Measurements from ENCODE around the gene CD209.

CD209 gene

DNA sequence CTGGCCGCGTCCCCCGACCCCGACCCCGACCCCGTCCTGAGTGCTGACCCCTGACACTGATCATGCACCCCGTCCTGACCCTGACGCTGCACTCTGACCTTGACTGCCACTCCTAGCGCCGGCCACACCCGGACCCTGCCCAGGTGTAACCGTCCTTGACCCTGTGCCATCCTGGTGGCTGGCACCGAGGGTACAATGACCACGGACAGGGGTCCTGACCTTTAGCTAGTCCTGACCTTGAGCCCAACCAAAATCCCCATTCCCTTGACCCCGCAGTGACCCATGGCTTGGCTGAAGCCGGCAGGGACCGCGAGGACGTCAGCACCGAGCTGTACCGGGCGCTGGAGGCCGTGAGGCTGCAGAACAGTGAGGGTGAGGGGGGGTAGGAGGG is 41.6 kb upstream of the CD209 start:
- in situ Hi-C loops (cut with HindIII; ENCODE audit: low sequenced_read_pairs), result no loop called here
- TF ChIP-seq, protein P1, sequence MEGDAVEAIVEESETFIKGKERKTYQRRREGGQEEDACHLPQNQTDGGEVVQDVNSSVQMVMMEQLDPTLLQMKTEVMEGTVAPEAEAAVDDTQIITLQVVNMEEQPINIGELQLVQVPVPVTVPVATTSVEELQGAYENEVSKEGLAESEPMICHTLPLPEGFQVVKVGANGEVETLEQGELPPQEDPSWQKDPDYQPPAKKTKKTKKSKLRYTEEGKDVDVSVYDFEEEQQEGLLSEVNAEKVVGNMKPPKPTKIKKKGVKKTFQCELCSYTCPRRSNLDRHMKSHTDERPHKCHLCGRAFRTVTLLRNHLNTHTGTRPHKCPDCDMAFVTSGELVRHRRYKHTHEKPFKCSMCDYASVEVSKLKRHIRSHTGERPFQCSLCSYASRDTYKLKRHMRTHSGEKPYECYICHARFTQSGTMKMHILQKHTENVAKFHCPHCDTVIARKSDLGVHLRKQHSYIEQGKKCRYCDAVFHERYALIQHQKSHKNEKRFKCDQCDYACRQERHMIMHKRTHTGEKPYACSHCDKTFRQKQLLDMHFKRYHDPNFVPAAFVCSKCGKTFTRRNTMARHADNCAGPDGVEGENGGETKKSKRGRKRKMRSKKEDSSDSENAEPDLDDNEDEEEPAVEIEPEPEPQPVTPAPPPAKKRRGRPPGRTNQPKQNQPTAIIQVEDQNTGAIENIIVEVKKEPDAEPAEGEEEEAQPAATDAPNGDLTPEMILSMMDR (IDR thresholded peaks at IDR 0.05; ENCODE audit: low read depth, low read length), result no peak
- DNase-seq (ENCODE audit: low read depth, low spot score), result no peak
- no peak overlapping the region for H3K4me3 ChIP-seq (ENCODE audit: low read depth, low read length)

DNA sequence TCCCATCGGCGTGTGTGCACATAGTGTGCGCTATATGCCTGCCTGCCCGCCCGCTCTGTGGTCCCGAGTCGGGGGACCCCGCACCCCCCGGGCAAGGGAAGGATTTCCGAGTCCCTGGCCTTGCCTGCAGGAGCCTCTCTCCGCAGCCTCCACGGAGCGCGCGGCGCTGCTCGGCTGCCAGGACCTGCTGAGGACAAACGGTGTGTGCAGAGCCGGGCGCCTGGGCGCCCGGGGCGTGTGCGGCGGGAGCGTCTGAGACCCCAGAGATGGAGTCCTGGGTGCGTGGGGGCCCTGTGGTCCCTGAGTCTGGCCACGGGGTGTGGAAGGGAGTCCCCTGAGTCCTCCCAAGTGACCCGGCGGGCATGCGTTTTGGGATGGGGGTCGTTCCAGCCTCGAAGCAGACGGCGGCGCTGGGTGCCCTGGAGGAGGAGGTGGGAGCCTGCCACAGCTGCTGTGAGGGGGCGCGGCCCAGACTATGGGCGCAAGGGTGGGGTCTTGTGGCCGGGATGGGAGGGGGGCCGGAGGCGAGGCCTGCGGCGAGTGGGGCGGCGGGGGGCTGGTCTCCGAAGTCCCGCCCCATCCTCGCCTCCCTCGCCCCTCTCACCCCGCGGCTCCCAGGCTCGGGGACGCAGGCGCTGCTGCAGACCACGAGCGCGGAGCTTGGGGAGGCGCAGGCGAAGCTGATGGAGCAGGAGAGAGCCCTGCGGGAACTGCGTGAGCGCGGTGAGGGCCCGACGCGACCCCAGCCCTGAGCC is 41.0 kb upstream of the CD209 start:
- in situ Hi-C loops (cut with HindIII; ENCODE audit: low sequenced_read_pairs), result no loop called here
- no peak for DNase-seq (ENCODE audit: low read depth, low spot score)
- TF ChIP-seq, protein P1 (IDR thresholded peaks at IDR 0.05; ENCODE audit: low read depth, low read length), result no peak
- H3K4me3 ChIP-seq (ENCODE audit: low read depth, low read length), result no peak overlapping the region

DNA sequence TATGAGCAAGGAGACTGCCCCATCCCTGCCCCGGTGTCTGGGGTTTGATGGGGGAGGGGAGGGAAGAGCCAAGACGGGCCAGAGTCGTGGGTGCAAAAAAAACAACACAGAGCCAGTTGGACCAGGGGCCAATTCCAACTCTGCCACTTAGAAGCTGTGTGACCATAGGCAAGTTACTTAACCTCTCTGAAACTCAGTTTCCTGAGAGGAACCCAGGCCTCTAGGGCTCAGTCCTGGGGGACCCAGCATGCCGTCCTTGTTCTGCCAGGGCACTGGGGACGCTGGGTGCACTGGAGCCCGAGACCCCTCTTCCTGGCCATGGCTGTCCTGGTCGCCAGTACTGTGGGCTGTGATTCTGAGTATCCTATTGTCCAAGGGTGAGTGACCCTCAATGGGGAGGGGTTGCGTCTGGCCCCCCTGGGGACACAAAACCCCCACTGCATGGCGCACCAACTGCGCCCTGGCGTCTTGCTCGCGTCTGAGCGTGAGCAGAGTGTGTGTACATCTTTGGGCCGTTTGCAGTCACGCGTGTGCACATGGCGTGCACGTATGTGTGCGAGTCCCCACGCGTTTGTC is 40.4 kb upstream of the CD209 start:
- no peak overlapping the region for H3K4me3 ChIP-seq (ENCODE audit: low read depth, low read length)
- in situ Hi-C loops (cut with HindIII; ENCODE audit: low sequenced_read_pairs), result no loop called here
- TF ChIP-seq, protein P1 (IDR thresholded peaks at IDR 0.05; ENCODE audit: low read depth, low read length), result no peak
- no peak for DNase-seq (ENCODE audit: low read depth, low spot score)

DNA sequence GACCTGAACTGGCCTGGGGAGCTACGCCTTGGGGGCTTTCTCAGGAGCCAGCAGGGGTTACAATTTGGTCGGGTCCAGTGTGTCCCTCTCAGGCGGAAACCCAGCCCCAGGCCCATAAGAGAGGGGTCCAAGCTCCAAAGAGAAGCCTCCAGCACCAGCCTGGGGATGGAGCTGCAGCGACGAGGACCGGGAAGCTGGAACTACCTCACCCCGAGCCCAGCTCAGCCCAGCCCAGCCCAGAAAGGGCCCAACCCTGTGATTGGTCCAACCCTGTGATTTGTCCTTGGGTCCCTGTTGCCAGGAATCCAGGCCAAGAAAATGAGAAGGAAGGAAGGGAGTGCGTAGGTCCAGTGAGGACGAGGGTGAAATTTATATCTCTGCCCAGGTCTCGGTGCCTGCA is 39.8 kb upstream of the CD209 start:
- in situ Hi-C loops (cut with HindIII; ENCODE audit: low sequenced_read_pairs), result no loop called here
- no peak overlapping the region for H3K4me3 ChIP-seq (ENCODE audit: low read depth, low read length)
- DNase-seq (ENCODE audit: low read depth, low spot score), result no peak
- TF ChIP-seq, protein P1 (IDR thresholded peaks at IDR 0.05; ENCODE audit: low read depth, low read length), result no peak

DNA sequence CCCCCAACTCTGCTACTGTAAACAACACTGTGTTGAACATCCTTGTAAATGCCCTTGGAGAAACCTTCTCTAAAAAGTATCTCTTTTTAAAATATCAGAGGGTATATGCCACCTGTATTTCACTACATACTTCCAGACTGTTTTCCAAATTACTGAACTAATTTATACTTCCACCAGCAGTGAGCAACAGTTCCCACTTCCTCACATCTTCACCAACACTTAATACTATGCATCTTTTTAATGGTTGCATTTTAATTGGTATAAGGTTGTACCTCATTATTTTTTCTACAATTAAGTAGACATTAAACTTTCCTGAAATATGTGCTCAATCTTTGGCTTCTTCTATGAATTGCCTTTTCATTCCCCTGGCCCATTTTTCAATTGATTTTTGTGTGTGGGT is 37.5 kb upstream of the CD209 start:
- DNase-seq (ENCODE audit: low read depth, low spot score), result no peak
- in situ Hi-C loops (cut with HindIII; ENCODE audit: low sequenced_read_pairs), result no loop called here
- TF ChIP-seq, protein P1 (IDR thresholded peaks at IDR 0.05; ENCODE audit: low read depth, low read length), result no peak
- no peak overlapping the region for H3K4me3 ChIP-seq (ENCODE audit: low read depth, low read length)

DNA sequence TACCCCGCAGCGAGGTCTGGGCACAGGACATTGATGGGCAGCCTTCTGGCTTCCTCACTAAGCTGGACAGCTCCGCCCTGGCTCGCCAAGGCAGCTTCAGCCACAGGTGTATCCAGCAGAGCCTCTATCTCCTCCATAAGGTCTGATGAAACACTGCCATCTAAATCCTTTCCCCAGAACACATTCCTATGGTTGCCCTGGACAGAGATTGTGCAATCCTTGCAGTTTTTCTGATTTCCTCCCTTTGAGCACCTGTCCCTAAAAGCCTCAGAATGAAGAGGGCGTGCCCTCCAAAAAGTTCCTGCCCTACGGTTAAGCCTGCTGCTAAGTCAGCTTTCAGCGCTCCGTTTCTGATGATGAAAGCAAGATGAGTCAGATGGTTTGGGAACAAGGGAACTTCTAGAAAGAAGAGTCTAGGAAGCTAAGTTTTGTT is 36.7 kb upstream of the CD209 start:
- TF ChIP-seq, protein P1 (IDR thresholded peaks at IDR 0.05; ENCODE audit: low read depth, low read length), result no peak
- in situ Hi-C loops (cut with HindIII; ENCODE audit: low sequenced_read_pairs), result no loop called here
- no peak overlapping the region for H3K4me3 ChIP-seq (ENCODE audit: low read depth, low read length)
- DNase-seq (ENCODE audit: low read depth, low spot score), result peak; percentile 6

Measured in astrocyte of the spinal cord (primary cell).